GM12873 (cell line): ENCODE results near the gene STK32C.

Experiments
- TF ChIP-seq, protein P1 (sequence below): IDR thresholded peaks from 2 replicates; pipeline ENCODE4 v1.5.1; 2012; ENCODE audit warnings: low read depth, mild to moderate bottlenecking, moderate library complexity, low read length, control low read depth; ENCODE audit not compliant: insufficient read depth; ENCODE audit errors: missing control alignments

The STK32C gene

DNA sequence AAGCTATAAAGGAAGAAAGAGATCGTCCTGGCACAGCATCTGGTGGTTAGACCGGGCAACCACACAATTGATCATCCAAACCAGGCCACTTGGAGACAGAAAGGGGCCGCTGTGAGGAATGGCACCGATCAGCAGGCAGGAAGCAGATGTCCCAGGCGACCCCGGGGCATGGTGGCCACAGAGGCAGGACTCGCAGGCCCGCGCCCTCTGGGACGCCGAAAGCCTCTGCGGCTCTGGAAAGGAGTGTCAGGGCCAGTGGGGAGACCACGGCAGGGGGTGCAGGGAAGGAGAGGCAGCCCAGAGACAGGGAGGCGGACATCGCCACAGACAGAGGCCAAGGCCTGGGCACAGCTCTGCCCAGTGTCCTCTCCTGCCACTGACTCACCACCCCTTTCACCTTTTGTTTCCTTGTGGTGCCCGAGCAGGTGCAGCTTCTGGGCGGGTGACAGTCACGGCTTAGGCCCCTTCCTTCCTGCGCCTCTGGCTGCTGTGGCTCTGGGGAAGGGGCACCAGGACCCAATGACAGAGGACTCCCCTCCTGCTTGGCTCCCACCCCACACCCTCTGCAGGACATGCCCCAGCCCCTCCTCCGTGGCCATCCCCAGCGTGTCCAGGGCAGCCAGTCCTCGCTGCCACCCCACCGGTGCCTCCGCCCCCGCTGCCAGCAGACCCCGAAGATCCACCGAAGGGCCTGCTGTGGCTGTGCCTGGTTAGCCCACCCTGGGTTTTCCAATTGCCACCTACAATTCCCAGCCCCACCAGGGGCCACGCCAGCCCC lies 10.9 kb downstream of the STK32C start:
- TF ChIP-seq, protein P1, sequence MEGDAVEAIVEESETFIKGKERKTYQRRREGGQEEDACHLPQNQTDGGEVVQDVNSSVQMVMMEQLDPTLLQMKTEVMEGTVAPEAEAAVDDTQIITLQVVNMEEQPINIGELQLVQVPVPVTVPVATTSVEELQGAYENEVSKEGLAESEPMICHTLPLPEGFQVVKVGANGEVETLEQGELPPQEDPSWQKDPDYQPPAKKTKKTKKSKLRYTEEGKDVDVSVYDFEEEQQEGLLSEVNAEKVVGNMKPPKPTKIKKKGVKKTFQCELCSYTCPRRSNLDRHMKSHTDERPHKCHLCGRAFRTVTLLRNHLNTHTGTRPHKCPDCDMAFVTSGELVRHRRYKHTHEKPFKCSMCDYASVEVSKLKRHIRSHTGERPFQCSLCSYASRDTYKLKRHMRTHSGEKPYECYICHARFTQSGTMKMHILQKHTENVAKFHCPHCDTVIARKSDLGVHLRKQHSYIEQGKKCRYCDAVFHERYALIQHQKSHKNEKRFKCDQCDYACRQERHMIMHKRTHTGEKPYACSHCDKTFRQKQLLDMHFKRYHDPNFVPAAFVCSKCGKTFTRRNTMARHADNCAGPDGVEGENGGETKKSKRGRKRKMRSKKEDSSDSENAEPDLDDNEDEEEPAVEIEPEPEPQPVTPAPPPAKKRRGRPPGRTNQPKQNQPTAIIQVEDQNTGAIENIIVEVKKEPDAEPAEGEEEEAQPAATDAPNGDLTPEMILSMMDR: no peak

DNA sequence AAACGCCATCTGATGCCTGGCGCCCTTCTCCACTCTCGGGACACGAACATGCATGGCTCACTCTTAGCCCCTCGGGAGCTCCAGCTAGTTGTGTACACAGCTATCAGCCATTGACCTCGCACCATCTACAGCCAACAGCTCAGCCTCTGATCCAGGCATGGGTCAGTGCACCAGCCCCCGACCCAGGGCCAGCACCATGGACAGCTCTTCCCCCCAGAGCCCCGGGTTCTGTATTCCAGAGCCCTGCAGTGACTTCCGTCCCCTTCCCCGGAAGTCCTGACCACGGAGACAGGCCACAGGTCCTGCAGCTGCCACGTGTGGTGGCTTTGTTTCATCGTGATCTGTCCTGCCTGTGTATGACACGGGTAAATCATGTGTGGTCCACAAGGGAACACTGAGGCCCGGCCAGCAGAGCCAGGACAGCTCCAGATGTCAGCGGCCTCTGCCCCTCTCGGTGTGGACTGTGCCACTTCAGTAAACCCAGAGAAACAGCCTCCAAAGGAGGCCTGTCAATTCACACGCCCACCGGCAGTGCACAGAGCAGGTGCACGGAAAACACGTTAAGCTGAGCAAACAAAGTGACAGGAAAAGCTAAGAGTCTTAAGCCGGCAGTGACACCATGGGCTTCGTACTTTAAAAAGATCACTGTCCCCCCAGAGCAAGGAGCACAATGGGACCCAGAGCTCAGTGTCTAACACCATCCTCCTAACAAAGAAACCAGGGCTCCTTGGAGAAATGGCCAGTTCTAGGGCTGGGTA lies 13.0 kb downstream of the STK32C start:
- TF ChIP-seq, protein P1: no peak

DNA sequence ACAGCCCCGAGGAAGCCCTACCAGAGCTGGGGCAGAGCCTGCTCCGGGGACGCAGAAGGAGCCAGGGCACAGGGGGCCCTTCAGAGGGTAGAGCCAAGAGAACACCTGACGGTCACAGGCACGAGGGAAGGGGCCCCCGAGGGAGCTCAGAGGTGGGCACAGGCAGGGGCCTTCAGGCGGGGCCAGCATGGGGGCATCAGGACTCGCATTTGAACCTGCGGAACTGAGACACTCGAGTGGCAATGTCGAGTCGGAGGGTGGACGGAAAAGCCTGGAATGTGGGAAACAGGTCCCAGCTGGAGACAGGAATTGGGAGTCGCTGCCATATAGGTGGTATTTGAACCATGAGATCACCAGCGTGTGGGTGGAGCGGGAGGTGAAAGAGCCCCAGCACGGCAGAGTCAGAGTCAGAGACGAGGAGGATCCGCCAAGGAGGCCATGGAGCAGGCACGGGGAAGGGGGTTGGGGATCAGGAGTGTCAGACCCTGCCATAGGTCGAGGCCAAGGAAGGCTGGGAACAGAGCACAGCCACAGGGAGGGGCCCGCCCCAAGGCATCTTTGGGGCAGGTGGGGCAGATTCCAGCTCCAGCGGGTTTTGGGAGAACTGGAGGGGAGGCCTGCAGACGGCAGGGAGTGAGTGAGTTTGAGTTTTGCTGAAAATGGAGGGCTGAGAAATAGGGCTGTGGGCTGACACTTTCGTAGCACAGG lies 13.8 kb downstream of the STK32C start:
- TF ChIP-seq, protein P1: no peak

DNA sequence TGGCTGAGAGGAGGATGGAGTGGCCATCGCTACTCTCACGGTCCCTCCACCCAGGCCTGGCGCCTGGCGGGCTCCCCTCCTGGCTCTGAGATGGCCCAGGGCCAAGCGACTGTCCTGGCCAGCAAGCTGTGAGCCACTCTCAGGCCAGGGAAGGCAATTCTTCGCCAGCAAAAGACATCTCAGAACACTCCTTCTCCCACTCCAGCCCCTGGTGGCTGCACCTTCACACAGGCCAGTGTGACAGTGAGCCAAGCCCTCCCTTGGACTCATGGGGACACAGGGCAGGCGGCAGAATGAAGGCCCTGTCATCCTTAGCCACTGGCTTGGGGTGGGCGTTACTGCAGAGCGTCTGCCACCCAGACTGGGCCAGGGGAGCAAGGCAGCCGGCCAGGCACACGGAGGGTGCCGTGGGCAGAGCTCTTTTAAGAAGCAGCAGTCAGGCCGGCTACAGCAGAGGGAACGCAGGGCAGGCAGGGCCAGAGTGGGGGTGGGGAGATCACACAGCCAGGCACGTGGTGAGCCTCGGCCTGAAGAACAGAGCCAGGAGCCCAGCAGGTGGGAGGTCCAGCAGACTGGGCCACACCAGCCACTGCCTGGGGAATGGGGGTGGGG lies 14.4 kb downstream of the STK32C start:
- TF ChIP-seq, protein P1: no peak

DNA sequence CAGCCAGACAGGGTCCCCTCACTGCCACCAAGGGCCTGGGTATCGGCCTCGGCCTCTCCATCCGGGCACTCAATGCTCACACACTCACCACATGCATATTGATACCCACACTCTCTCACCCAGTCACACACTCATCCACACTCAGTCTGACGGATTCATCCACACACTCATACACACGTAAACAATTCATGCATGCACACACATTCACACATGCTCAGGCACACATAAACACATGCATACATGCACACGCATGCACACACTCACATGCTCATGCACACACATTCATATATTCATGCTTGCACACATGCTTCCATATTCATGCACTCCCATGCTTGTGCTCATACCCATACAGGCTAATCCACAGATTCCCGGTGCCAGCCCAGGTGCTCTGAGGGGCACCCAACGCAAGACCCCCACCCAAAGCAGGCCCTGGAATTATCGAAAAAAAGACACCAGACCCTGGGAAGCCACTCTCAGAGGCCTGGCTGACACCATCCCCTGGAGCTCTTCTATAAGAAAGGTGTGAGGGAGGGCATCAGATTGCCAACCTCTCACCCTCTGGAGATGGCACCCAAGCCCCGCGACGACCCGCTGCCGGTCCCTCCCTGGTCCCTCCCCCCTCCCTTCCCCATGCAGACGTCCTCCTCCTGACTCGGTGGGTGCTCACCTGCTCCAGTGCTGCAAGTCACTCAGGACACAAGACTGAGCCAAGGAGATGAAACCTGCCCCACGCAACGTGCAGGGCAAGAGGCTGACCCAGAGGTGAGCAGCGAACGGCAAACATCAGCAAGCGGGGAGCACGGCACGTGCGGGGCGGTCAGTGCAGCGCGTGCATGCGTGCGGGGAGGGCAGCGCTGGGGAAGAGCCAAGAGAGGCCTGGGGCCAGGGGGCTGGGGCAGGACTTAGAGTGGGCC lies 15.2 kb downstream of the STK32C start:
- TF ChIP-seq, protein P1: no peak

DNA sequence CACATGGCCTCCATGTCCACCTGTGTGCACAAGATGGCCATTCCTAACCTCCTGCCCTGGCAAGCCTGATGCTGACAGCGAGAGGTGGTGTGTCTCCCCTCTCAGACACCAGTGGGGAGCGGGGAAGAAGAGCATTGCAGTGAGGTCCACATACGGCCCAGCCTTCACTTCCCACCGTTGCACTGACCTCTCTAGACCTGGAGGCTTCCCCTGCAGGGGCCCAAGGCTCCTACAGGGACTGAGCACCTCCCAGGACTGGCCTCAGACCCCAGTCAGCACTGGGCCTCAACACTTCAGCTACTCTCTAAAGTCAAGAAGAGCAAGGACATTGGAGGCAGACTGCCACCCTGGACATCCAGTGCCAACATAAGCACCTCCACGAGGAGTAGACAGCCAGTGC lies 15.9 kb downstream of the STK32C start:
- TF ChIP-seq, protein P1: no peak
